ENCODE measurements around the gene MRPL3.

- TF ChIP-seq CTCF (IDR thresholded peaks at IDR 0.05) = no peak
- TF ChIP-seq EP300 (IDR thresholded peaks at IDR 0.05) = no peak
- TF ChIP-seq POLR2AphosphoS5 (IDR thresholded peaks at IDR 0.05) = peak; percentile 77 to 83
- peak; percentile 5 for TF ChIP-seq POLR2A (IDR thresholded peaks at IDR 0.05; ENCODE audit: low read depth)
Observed at GRCh38 chr3:131502530-131503319, at the start of gene MRPL3.
